Central memory CD4-positive, alpha-beta T cell (primary cell): ENCODE results near the gene HSPB7.
"Not testable (repeated sequence)": the region's sequence is repeated elsewhere in the genome, so short reads cannot be mapped to it uniquely, and the experiment has no call there.

ENCODE experiments used
- DNase-seq: peaks from one replicate; pipeline ENCODE4 v3.0.0; 2022

HSPB7 gene

GRCh38 chr1:16006552-16007485 is 11.0 kb downstream of the HSPB7 start:
- no peak for DNase-seq

- no peak for DNase-seq
These were observed 11.8 kb downstream of the HSPB7 start for GRCh38 chr1:16006010-16006409.

- no peak for DNase-seq
These were observed 12.2 kb downstream of the HSPB7 start for GRCh38 chr1:16005597-16005996.

GRCh38 chr1:16001274-16001673 is 16.6 kb downstream of the HSPB7 start:
- DNase-seq, result not testable (repeated sequence)

- no peak for DNase-seq
These were observed 18.9 kb downstream of the HSPB7 start for GRCh38 chr1:15998929-15999328.

- DNase-seq, result no peak
These were observed 20.1 kb downstream of the HSPB7 start for GRCh38 chr1:15997637-15998280.

- no peak for DNase-seq
These were observed 20.7 kb downstream of the HSPB7 start for GRCh38 chr1:15997076-15997585.

GRCh38 chr1:15994590-15995351 is 23.1 kb downstream of the HSPB7 start:
- no peak for DNase-seq

- DNase-seq, result no peak
These were observed 23.8 kb downstream of the HSPB7 start for GRCh38 chr1:15994081-15994480.

- DNase-seq, result no peak
These were observed 24.2 kb downstream of the HSPB7 start for GRCh38 chr1:15993666-15994065.

- DNase-seq, result no peak
These were observed 25.0 kb downstream of the HSPB7 start for GRCh38 chr1:15992582-15993500.

GRCh38 chr1:15992187-15992553 is 25.7 kb downstream of the HSPB7 start:
- no peak for DNase-seq

GRCh38 chr1:15991427-15992186 is 26.2 kb downstream of the HSPB7 start:
- DNase-seq, result no peak

- DNase-seq, result no peak
These were observed 28.1 kb downstream of the HSPB7 start for GRCh38 chr1:15989776-15990175.

GRCh38 chr1:15988856-15989736 is 28.7 kb downstream of the HSPB7 start:
- no peak for DNase-seq

GRCh38 chr1:15985611-15986297 is 32.1 kb downstream of the HSPB7 start:
- DNase-seq, result no peak

GRCh38 chr1:15983275-15983674 is 34.6 kb downstream of the HSPB7 start:
- DNase-seq, result no peak

GRCh38 chr1:15981679-15982078 is 36.2 kb downstream of the HSPB7 start:
- DNase-seq, result no peak

- DNase-seq, result not testable (repeated sequence)
These were observed 39.9 kb downstream of the HSPB7 start for GRCh38 chr1:15977947-15978346.
